ENCODE results near the gene GABPB1.
A peak's percentile ranks its signal among the peaks of the same experiment; 100 is the strongest.

The GABPB1 gene

GRCh38 chr15:50275091-50275490, 79.9 kb downstream of the GABPB1 start:
- no peak for DNase-seq

GRCh38 chr15:50267577-50267976, 87.4 kb downstream of the GABPB1 start:
- DNase-seq = no peak

- DNase-seq = peak; percentile 68
These were observed 89.4 kb downstream of the GABPB1 start, which contains the start of gene HDC for GRCh38 chr15:50265620-50266019. HDC (minus strand) TSS chr15:50265726; CDS start chr15:50265623, 103 bp downstream.

GRCh38 chr15:50262533-50262932, 92.5 kb downstream of the GABPB1 start:
- DNase-seq = no peak

GRCh38 chr15:50261981-50262380, 93.0 kb downstream of the GABPB1 start:
- no peak for DNase-seq

- no peak for DNase-seq
These were observed 94.0 kb downstream of the GABPB1 start for GRCh38 chr15:50260969-50261496.

- DNase-seq = no peak
These were observed 95.7 kb downstream of the GABPB1 start for GRCh38 chr15:50259276-50259675.

- DNase-seq = no peak
These were observed 97.1 kb downstream of the GABPB1 start for GRCh38 chr15:50257924-50258323.

GRCh38 chr15:50257332-50257731, 97.7 kb downstream of the GABPB1 start:
- DNase-seq = no peak

GRCh38 chr15:50256188-50257041, 98.6 kb downstream of the GABPB1 start:
- DNase-seq = no peak

GRCh38 chr15:50252556-50252955, 102.4 kb downstream of the GABPB1 start:
- DNase-seq = no peak

GRCh38 chr15:50251638-50252182, 103.3 kb downstream of the GABPB1 start:
- no peak for DNase-seq

GRCh38 chr15:50250760-50251394, 104.1 kb downstream of the GABPB1 start:
- no peak for DNase-seq

GRCh38 chr15:50249704-50250103, 105.3 kb downstream of the GABPB1 start:
- no peak for DNase-seq

GRCh38 chr15:50248994-50249582, 105.9 kb downstream of the GABPB1 start:
- no peak for DNase-seq

- DNase-seq = peak; percentile 2
These were observed 107.0 kb downstream of the GABPB1 start for GRCh38 chr15:50247819-50248655.

GRCh38 chr15:50246631-50247030, 108.4 kb downstream of the GABPB1 start:
- no peak for DNase-seq

GRCh38 chr15:50244959-50245624, 109.9 kb downstream of the GABPB1 start:
- no peak for DNase-seq

GRCh38 chr15:50244153-50244552, 110.8 kb downstream of the GABPB1 start:
- no peak for DNase-seq

GRCh38 chr15:50241684-50242450, 113.1 kb downstream of the GABPB1 start:
- DNase-seq = no peak

GRCh38 chr15:50238255-50238654, 116.7 kb downstream of the GABPB1 start:
- DNase-seq = no peak
